Skin epidermis (tissue), 12 donors: Measurements from ENCODE around the gene PTBP3.

ENCODE experiments used
- H3K27ac ChIP-seq, 21 experiments: fragments of 200-600 bp; sonication (generic) in 11 of 21; one replicate each; pipeline ENCODE4 v1.5.0; 2020; ENCODE audit warnings: mild to moderate bottlenecking in 3 of 21, inconsistent platforms in 2 of 21, moderate library complexity in 2 of 21
- H3K4me3 ChIP-seq, 7 experiments: fragments of 200-600 bp; sonication (generic) in 2 of 7; one replicate each; pipeline ENCODE4 v1.5.0; 2020; ENCODE audit warnings: inconsistent platforms in 2 of 7, mild to moderate bottlenecking in 2 of 7, moderate library complexity in 1 of 7

PTBP3 gene

GRCh38 chr9:112364761-112365160 is 31.3 kb upstream of the PTBP3 start:
- no peak overlapping the region for H3K27ac ChIP-seq
- H3K4me3 ChIP-seq: no peak overlapping the region

GRCh38 chr9:112361601-112362000 is 28.2 kb upstream of the PTBP3 start:
- H3K4me3 ChIP-seq: no peak overlapping the region

GRCh38 chr9:112360047-112360804 is 26.8 kb upstream of the PTBP3 start:
- H3K4me3 ChIP-seq: no peak overlapping the region
- H3K27ac ChIP-seq: no peak overlapping the region

More at GRCh38 chr9:112361601-112362000, 28.2 kb upstream of the PTBP3 start:
- no peak overlapping the region for H3K27ac ChIP-seq

GRCh38 chr9:112355427-112355897 is 22.0 kb upstream of the PTBP3 start:
- Histone ChIP-seq H3K4me3 (no peak overlapping the region), H3K27ac (no peak overlapping the region)

GRCh38 chr9:112354081-112354743 is 20.8 kb upstream of the PTBP3 start:
- Histone ChIP-seq H3K27ac (no peak overlapping the region), H3K4me3 (no peak overlapping the region)

- H3K4me3 ChIP-seq: no peak overlapping the region
- H3K27ac ChIP-seq: no peak overlapping the region
Measured at GRCh38 chr9:112352209-112352608, 18.8 kb upstream of the PTBP3 start.

- H3K27ac ChIP-seq: no peak overlapping the region
- H3K4me3 ChIP-seq: no peak overlapping the region
Measured at GRCh38 chr9:112351184-112351583, 17.8 kb upstream of the PTBP3 start.

- H3K4me3 ChIP-seq: peak overlapping the region in 6 of 7 experiments; percentile 19 to 46 (median 28)
- peak overlapping the region in 10 of 21 experiments; percentile 5 to 67 (median 50) for H3K27ac ChIP-seq
Measured at GRCh38 chr9:112349008-112349333, 15.6 kb upstream of the PTBP3 start.

GRCh38 chr9:112348257-112349007 is 15.0 kb upstream of the PTBP3 start:
- H3K27ac ChIP-seq: peak overlapping the region in 13 of 21 experiments; percentile 4 to 67 (median 47)
- peak overlapping the region; percentile 19 to 46 (median 30) for H3K4me3 ChIP-seq

- H3K27ac ChIP-seq: no peak overlapping the region
- H3K4me3 ChIP-seq: no peak overlapping the region
Measured at GRCh38 chr9:112341730-112342129, 8.3 kb upstream of the PTBP3 start.

- no peak overlapping the region for H3K4me3 ChIP-seq
Measured at GRCh38 chr9:112339886-112340285, 6.5 kb upstream of the PTBP3 start.

GRCh38 chr9:112338561-112338960 is 5.1 kb upstream of the PTBP3 start:
- H3K27ac ChIP-seq: no peak overlapping the region
- no peak overlapping the region for H3K4me3 ChIP-seq

More at GRCh38 chr9:112339886-112340285, 6.5 kb upstream of the PTBP3 start:
- no peak overlapping the region for H3K27ac ChIP-seq

- H3K4me3 ChIP-seq: no peak overlapping the region
- H3K27ac ChIP-seq: no peak overlapping the region
Measured at GRCh38 chr9:112337547-112337946, 4.1 kb upstream of the PTBP3 start.

GRCh38 chr9:112334432-112334841 is 1.0 kb upstream of the PTBP3 start:
- H3K27ac ChIP-seq: peak overlapping the region in 20 of 21 experiments; percentile 85 to 100 (median 99)
- peak overlapping the region; percentile 81 to 100 (median 92) for H3K4me3 ChIP-seq

GRCh38 chr9:112333639-112334431 is 416 bp upstream of the PTBP3 start:
- peak overlapping the region; percentile 81 to 100 (median 92) for H3K4me3 ChIP-seq
- H3K27ac ChIP-seq: peak overlapping the region; percentile 96 to 100 (median 99)

GRCh38 chr9:112332674-112332976 is 794 bp downstream of the PTBP3 start:
- Histone ChIP-seq H3K27ac (peak overlapping the region; percentile 96 to 100 (median 99)), H3K4me3 (peak overlapping the region; percentile 81 to 100 (median 92))

GRCh38 chr9:112332214-112332613 is 1.2 kb downstream of the PTBP3 start:
- peak overlapping the region in 18 of 21 experiments; percentile 96 to 100 (median 99) for H3K27ac ChIP-seq

GRCh38 chr9:112331674-112331952 is 1.8 kb downstream of the PTBP3 start:
- Histone ChIP-seq H3K4me3 (peak overlapping the region in 6 of 7 experiments; percentile 81 to 100 (median 88)), H3K27ac (peak overlapping the region in 8 of 21 experiments; percentile 18 to 100 (median 52))

More at GRCh38 chr9:112332214-112332613, 1.2 kb downstream of the PTBP3 start:
- H3K4me3 ChIP-seq: peak overlapping the region; percentile 81 to 100 (median 92)

GRCh38 chr9:112328545-112328944 is 4.9 kb downstream of the PTBP3 start:
- Histone ChIP-seq H3K27ac (peak overlapping the region in 3 of 21 experiments; percentile 1 to 59 (median 40)), H3K4me3 (no peak overlapping the region)
